Endothelial cell (in vitro differentiated cells): ENCODE measurements around the gene CYP27C1. TPM values are rescaled to one million over a fixed set of nuclear protein-coding genes. Genes with fewer than 3 reads are reported as not detected.

ENCODE experiments used
- DNase-seq: peaks from one replicate; pipeline ENCODE4 v3.0.0; 2021; ENCODE audit warnings: low spot score
- H3K27ac Mint-ChIP-seq: one replicate; pipeline ENCODE4 v1.8.0; 2021; ENCODE audit warnings: mixed read lengths, inconsistent platforms; ENCODE audit not compliant: unreplicated experiment
- H3K27me3 Mint-ChIP-seq: one replicate; pipeline ENCODE4 v1.8.0; 2021; ENCODE audit warnings: mild to moderate bottlenecking, moderate library complexity, mixed read lengths, inconsistent platforms; ENCODE audit not compliant: unreplicated experiment
- H3K36me3 Mint-ChIP-seq: one replicate; pipeline ENCODE4 v1.8.0; 2021; ENCODE audit warnings: mild to moderate bottlenecking, low read depth, mixed read lengths, inconsistent platforms; ENCODE audit not compliant: unreplicated experiment
- H3K4me1 Mint-ChIP-seq: one replicate; pipeline ENCODE4 v1.8.0; 2021; ENCODE audit warnings: mild to moderate bottlenecking, mixed read lengths, inconsistent platforms; ENCODE audit not compliant: unreplicated experiment
- H3K4me3 Mint-ChIP-seq: one replicate; pipeline ENCODE4 v1.8.0; 2021; ENCODE audit warnings: mild to moderate bottlenecking, mixed read lengths, inconsistent platforms; ENCODE audit not compliant: unreplicated experiment
- H3K9me3 Mint-ChIP-seq: one replicate; pipeline ENCODE4 v1.8.0; 2021; ENCODE audit warnings: mixed read lengths, inconsistent platforms; ENCODE audit not compliant: unreplicated experiment
- total RNA-seq: library from RNA; stranded (reverse); fragmentation: NEBNext Ultra II Directional; extraction: Animal tissue kit (Norgen Biotek cat#: 25700); gene quantifications from one replicate; pipeline ENCODE4 v1.2.1, GENCODE V29; 2021; ENCODE audit not compliant: unreplicated experiment
- TF ChIP-seq, protein P1 (sequence below): fragments of 200-600 bp; sonication (generic); IDR thresholded peaks from one replicate; pipeline ENCODE4 v1.5.0; 2021; ENCODE audit warnings: antibody characterized with exemption; ENCODE audit not compliant: unreplicated experiment

The CYP27C1 gene
- total RNA-seq, 1 donor from 2014 or later, result 6.4 TPM

DNA sequence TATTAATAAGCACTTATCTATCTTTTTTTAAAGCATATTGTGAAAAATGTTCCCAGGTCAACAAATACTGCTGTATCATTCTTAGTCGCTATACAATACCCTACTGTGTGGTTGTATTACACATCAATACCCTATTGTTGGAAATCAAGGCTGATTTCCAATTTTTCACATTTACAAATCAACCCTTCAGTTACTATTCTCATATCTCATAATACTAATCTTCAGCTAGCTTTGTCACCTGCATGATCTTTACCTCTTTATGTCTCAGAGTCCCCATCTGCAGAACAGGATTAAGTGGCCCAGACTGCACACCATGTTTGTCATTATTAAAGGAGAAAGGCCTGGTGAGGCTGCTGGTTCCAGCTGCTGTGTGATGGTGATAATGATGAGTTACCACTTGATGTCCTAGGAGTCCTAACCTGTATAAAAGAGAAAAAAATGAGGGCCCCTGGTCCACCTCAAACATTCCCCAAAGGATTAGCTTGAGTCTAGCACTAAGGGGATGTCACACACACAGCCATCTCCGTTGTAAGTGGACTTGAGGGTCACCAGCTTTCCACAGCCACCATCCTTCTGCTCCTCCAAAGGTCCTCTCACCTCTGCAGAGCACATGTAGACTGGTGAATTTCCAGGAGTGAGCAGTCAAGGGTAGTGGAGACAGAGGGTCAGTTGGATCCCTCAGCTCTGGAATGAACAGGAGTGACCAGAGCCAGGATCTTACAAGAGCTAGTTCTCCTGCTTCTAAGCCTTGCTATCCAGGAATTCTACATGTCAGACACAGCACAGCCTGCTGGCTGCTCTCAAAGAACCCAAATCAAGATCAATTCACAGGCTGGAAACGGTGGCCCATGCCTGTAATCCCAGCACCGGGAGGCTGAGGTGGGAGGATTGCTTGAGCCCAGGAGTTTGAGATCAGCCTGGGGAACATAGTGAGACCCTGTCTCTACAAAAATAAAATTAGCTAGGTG, 77.2 kb downstream of the CYP27C1 start:
- TF ChIP-seq, protein P1, sequence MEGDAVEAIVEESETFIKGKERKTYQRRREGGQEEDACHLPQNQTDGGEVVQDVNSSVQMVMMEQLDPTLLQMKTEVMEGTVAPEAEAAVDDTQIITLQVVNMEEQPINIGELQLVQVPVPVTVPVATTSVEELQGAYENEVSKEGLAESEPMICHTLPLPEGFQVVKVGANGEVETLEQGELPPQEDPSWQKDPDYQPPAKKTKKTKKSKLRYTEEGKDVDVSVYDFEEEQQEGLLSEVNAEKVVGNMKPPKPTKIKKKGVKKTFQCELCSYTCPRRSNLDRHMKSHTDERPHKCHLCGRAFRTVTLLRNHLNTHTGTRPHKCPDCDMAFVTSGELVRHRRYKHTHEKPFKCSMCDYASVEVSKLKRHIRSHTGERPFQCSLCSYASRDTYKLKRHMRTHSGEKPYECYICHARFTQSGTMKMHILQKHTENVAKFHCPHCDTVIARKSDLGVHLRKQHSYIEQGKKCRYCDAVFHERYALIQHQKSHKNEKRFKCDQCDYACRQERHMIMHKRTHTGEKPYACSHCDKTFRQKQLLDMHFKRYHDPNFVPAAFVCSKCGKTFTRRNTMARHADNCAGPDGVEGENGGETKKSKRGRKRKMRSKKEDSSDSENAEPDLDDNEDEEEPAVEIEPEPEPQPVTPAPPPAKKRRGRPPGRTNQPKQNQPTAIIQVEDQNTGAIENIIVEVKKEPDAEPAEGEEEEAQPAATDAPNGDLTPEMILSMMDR, result no peak
- Mint-ChIP-seq H3K4me1 (peaks cover 56% of the 10 kb centered on the region), H3K36me3 (no peaks in the 10 kb centered on the region), H3K27ac (no peak overlapping the region), H3K9me3 (no peaks in the 10 kb centered on the region), H3K4me3 (no peak overlapping the region), H3K27me3 (peaks cover 1% of the 10 kb centered on the region)
- no peak for DNase-seq

DNA sequence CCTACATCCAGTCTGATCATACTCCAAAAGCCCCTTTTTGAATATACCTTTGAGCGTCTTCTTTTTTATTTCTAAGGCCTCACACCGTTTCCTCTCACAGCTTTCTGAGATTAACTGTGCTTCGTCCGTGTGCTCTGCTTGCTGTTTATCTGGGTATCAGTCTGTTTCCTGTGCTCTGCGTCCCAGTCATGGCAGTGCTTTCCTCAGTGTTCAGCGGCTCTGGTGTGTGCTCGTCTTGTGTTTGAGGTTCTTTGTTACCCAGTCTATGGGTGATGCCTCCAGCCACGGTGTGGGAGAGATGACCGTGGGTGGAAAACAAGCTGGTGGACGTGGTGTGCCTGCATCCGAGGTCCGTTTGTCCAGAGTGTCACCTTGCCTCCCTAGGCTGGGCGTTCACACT, 79.6 kb downstream of the CYP27C1 start:
- Mint-ChIP-seq H3K4me3 (no peak overlapping the region), H3K4me1 (peaks cover 50% of the 10 kb centered on the region), H3K27ac (peak overlapping the region; percentile 72), H3K27me3 (peaks cover 4% of the 10 kb centered on the region), H3K36me3 (no peaks in the 10 kb centered on the region), H3K9me3 (no peaks in the 10 kb centered on the region)
- DNase-seq, result no peak
- TF ChIP-seq, protein P1, result no peak

DNA sequence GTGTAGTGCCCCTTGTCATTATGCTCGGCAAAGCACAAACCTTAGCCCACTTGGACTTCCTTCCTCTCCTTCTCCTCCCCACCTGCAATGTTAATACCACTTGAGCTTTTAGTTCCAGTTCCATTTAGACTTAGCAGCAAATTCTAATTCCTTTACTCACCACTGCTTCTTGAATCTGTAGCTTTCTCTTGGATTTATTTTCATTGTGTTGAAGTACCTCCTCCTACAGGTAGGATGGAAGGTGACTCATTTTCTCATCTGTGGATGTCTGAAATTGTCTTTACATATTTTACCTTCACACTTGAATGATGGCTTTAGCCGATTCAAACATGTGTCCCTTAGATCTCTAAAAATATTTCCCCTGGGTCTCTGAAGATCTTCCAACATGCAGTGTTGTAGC, 80.3 kb downstream of the CYP27C1 start:
- no peak for DNase-seq
- no peaks in the 10 kb centered on the region for H3K36me3 Mint-ChIP-seq
- TF ChIP-seq, protein P1, result peak; percentile 31
- H3K27me3 Mint-ChIP-seq, result peaks cover 4% of the 10 kb centered on the region
- no peaks in the 10 kb centered on the region for H3K9me3 Mint-ChIP-seq
- no peak overlapping the region for H3K4me3 Mint-ChIP-seq
- peak overlapping the region; percentile 72 for H3K27ac Mint-ChIP-seq
- H3K4me1 Mint-ChIP-seq, result peaks cover 42% of the 10 kb centered on the region

DNA sequence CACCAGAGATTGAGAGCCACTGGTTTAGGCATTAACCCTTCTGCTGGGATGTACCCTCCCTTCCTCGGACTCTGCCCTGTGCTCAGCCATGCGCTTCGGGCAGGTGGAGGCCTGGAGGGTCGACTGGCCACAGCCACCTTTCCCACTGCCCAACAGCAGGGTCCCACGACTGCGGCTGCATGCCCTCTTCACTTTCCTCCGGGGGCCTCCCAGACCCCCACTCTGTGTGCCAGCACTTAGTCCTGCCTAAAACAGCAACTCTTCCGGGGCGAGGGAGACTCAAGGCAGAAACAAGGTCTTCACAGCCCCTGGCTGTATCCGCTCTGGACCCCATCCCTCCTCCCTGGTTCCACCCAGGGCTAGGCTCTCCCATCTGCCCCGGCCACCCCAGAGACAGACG, 81.8 kb downstream of the CYP27C1 start:
- peaks cover 33% of the 10 kb centered on the region for H3K4me1 Mint-ChIP-seq
- no peak for DNase-seq
- H3K36me3 Mint-ChIP-seq, result no peaks in the 10 kb centered on the region
- H3K4me3 Mint-ChIP-seq, result no peak overlapping the region
- peaks cover 6% of the 10 kb centered on the region for H3K27me3 Mint-ChIP-seq
- TF ChIP-seq, protein P1, result no peak
- no peak overlapping the region for H3K27ac Mint-ChIP-seq
- H3K9me3 Mint-ChIP-seq, result no peaks in the 10 kb centered on the region

DNA sequence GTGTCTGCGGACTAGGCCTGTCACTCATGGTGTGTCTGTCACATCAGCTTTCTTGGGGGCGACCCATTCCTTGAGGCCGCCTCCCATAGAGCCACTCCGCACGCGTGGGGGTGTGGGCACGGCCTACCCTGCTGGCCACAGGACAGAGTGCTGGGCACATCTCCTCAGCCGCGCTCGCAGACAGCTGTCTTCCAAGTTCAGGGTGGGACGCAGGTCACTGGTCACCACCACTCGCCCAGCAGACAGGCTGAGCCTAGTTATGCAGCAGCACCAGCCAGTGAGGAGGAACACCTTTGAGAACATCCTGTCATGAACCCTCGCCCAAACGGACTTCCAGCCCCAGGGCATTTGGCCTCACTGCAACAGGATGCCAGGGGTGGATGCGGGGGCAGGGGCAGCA, 82.4 kb downstream of the CYP27C1 start:
- Mint-ChIP-seq H3K27ac (no peak overlapping the region), H3K9me3 (no peaks in the 10 kb centered on the region), H3K27me3 (peaks cover 6% of the 10 kb centered on the region), H3K4me1 (peaks cover 30% of the 10 kb centered on the region), H3K36me3 (no peaks in the 10 kb centered on the region), H3K4me3 (no peak overlapping the region)
- TF ChIP-seq, protein P1, result no peak
- no peak for DNase-seq
